ENCODE data around the gene RNF213. TPM values are rescaled to one million over a fixed set of nuclear protein-coding genes. Genes with fewer than 3 reads are reported as not detected.

The RNF213 gene
- total and polyA plus RNA-seq, 10 of the 15 experiments (the other 5 are each of a cell fraction or from before 2014, with no cell fraction given), result 18.6 to 145 (median 65.8) TPM

- no peak for DNase-seq (ENCODE audit: low read depth, low spot score)
- no peaks in the 10 kb centered on the region for H3K79me2 ChIP-seq (ENCODE audit: control insufficient read depth, insufficient read depth, low read length)
- SMC1A ChIA-PET (ENCODE audit: uncharacterized antibody, unreplicated experiment), result no interaction called here
- intact Hi-C loops (cut with micrococcal nuclease; ENCODE audit: unreplicated experiment) (loop anchor here (10.0 kb wide), 1 partner anchor 173 kb away; no protein-coding TSS in a partner anchor), in situ Hi-C loops (cut with MboI) (no loop called here)
- no peak overlapping the region for H3K4me3 ChIP-seq
- H4K20me1 ChIP-seq (ENCODE audit: control insufficient read depth, insufficient read depth), result no peaks in the 10 kb centered on the region
- no peaks in the 10 kb centered on the region for H3K9me3 ChIP-seq (replicated peaks; ENCODE audit: control insufficient read depth, insufficient read depth, low read length)
- POLR2A ChIA-PET, result no interaction called here
- H3K4me1 ChIP-seq (ENCODE audit: control insufficient read depth, insufficient read depth, low read length), result no peaks in the 10 kb centered on the region
- TSS peak; percentile 19 for BruUV-seq (replicated peaks)
- RAD21 ChIA-PET (ENCODE audit: unreplicated experiment), result no interaction called here
- FAIRE-seq, result no peak
- no peak overlapping the region for H3K9ac ChIP-seq (ENCODE audit: control insufficient read depth, insufficient read depth, low read length)
- WGBS (ENCODE audit: insufficient coverage, insufficient replicate concordance, low lambda C conversion rate, missing lambda C conversion rate), result 97% methylated on average over 17 of the region's 17 CpGs
- H3K27me3 ChIP-seq (replicated peaks in 1 of 2; ENCODE audit: control insufficient read depth in 2 of 2, insufficient read depth in 2 of 2, low read length in 1 of 2), result no peaks in the 10 kb centered on the region
- no peak overlapping the region for H2AFZ ChIP-seq (ENCODE audit: control insufficient read depth, low read depth, low read length)
- peaks cover 33 to 50% of the 10 kb centered on the region in 2 experiments for H3K36me3 ChIP-seq (ENCODE audit: control insufficient read depth in 2 of 2, insufficient read depth in 2 of 2, low read length in 1 of 2)
- CTCF ChIA-PET, result no interaction called here
- no peak for ATAC-seq
- no peak overlapping the region for H3K27ac ChIP-seq (ENCODE audit: control insufficient read depth, insufficient read depth)
- H3K4me2 ChIP-seq (ENCODE audit: control insufficient read depth, insufficient read depth), result no peak overlapping the region
- TF ChIP-seq IKZF2 (IDR thresholded peaks at IDR 0.05) (no peak), POLR2AphosphoS5 (IDR thresholded peaks at IDR 0.05; ENCODE audit: low read length) (no peak), ZNF687 (IDR thresholded peaks at IDR 0.05) (no peak), IRF4 (IDR thresholded peaks at IDR 0.05; ENCODE audit: low read depth, low read length) (no peak), SIN3A (IDR thresholded peaks at IDR 0.05; ENCODE audit: low read depth, low read length) (no peak), SUZ12 (IDR thresholded peaks at IDR 0.05; ENCODE audit: unreplicated experiment) (no peak), NBN (IDR thresholded peaks at IDR 0.05) (no peak), ZZZ3 (IDR thresholded peaks at IDR 0.05; ENCODE audit: control insufficient read depth, insufficient read length, low read depth) (no peak), MAX (IDR thresholded peaks at IDR 0.05; ENCODE audit: low read depth, low read length) (no peak), NFYA (IDR thresholded peaks at IDR 0.05; ENCODE audit: borderline replicate concordance, low read depth, low read length) (no peak), TCF7 (IDR thresholded peaks at IDR 0.05; ENCODE audit: borderline replicate concordance) (no peak), FOS (IDR thresholded peaks at IDR 0.05; ENCODE audit: borderline replicate concordance, extremely low read depth, insufficient read length) (no peak), SUPT20H (IDR thresholded peaks at IDR 0.05; ENCODE audit: borderline replicate concordance, control insufficient read depth, low read depth, low read length) (no peak), ZNF207 (IDR thresholded peaks at IDR 0.05; ENCODE audit: borderline replicate concordance) (no peak), USF2 (IDR thresholded peaks at IDR 0.05; ENCODE audit: borderline replicate concordance, low read depth, low read length) (no peak), RBBP5 (conservative IDR thresholded peaks at IDR 0.05) (no peak), MTA2 (IDR thresholded peaks at IDR 0.05; ENCODE audit: low read depth) (no peak), NFYB (IDR thresholded peaks at IDR 0.05; ENCODE audit: insufficient read depth, low read depth, low read length) (no peak)
Measured at GRCh38 chr17:80367503-80367902, 106.9 kb downstream of the RNF213 start.

Data from GM12878 (cell line).